Suprapubic skin (tissue), 4 donors: Measurements from ENCODE around the gene LCN12. TPM values are rescaled to one million over a fixed set of nuclear protein-coding genes. Genes with fewer than 3 reads are reported as not detected.

Experiments
- DNase-seq, 2 donors: peaks; one replicate each; pipeline ENCODE4 v3.0.0-alpha.2; 2019; ENCODE audit warnings: low spot score in 2 of 2
- H3K27ac ChIP-seq: fragments of 200-600 bp; sonication (generic); one replicate; pipeline ENCODE4 v1.5.1; 2019
- H3K27me3 ChIP-seq: fragments of 200-600 bp; sonication (generic); one replicate; pipeline ENCODE4 v1.5.1; 2019
- H3K36me3 ChIP-seq: fragments of 200-600 bp; sonication (generic); one replicate; pipeline ENCODE4 v1.5.1; 2019
- H3K4me1 ChIP-seq: fragments of 200-600 bp; sonication (generic); one replicate; pipeline ENCODE4 v1.5.1; 2019
- H3K4me3 ChIP-seq: fragments of 200-600 bp; sonication (generic); one replicate; pipeline ENCODE4 v1.5.1; 2019; ENCODE audit warnings: mild to moderate bottlenecking
- H3K9me3 ChIP-seq: fragments of 200-600 bp; sonication (generic); one replicate; pipeline ENCODE4 v1.5.1; 2019
- CTCF ChIP-seq, 2 donors: fragments of 200-600 bp in 1 of 2; fragments of 450-650 bp in 1 of 2; sonication (generic) in 1 of 2; IDR thresholded peaks; one replicate each; pipeline ENCODE4 v1.5.1; 2016 to 2019; ENCODE audit warnings: antibody characterized with exemption in 2 of 2, mild to moderate bottlenecking in 1 of 2, moderate library complexity in 1 of 2
- EP300 ChIP-seq: sonication (generic); formaldehyde crosslinking; IDR thresholded peaks from one replicate; pipeline ENCODE4 v1.6.1; 2017; ENCODE audit warnings: antibody characterized with exemption
- POLR2A ChIP-seq, 2 donors: fragments of 450-650 bp; IDR thresholded peaks; one replicate each; pipeline ENCODE4 v1.6.1; 2017; ENCODE audit warnings: antibody characterized with exemption in 2 of 2, mild to moderate bottlenecking in 2 of 2, moderate library complexity in 2 of 2
- POLR2AphosphoS5 ChIP-seq, 3 donors: sonication (generic); formaldehyde crosslinking; IDR thresholded peaks; one replicate each; pipeline ENCODE4 v1.6.1; 2017; ENCODE audit warnings: antibody characterized with exemption in 3 of 3
- WGBS: methylation state at CpG from one replicate; pipeline ENCODE4 v1.1.5; 2018; 5-methylcytosine and 5-hydroxymethylcytosine counted together
- total RNA-seq, 4 donors: library from RNA; depleted of rRNA; stranded (reverse); fragments of >200 nt; gene quantifications; one replicate each; pipeline ENCODE4 v1.1.0, GENCODE V29; 2016

The LCN12 gene
- total RNA-seq, 4 donors from 2014 or later = 3.7 TPM; not detected in 3

GRCh38 chr9:136969150-136969549 is 17.1 kb downstream of the LCN12 start:
- 40% methylated on average over 1 of the region's 17 CpGs for WGBS
- Histone ChIP-seq H3K27ac (no peak overlapping the region), H3K4me3 (no peak overlapping the region), H3K36me3 (no peaks in the 10 kb centered on the region), H3K27me3 (no peaks in the 10 kb centered on the region), H3K9me3 (no peaks in the 10 kb centered on the region), H3K4me1 (peaks cover 14% of the 10 kb centered on the region)
- TF ChIP-seq POLR2A (IDR thresholded peaks at IDR 0.05) = no peak
- no peak for TF ChIP-seq CTCF (IDR thresholded peaks at IDR 0.05)
- TF ChIP-seq POLR2AphosphoS5 (IDR thresholded peaks at IDR 0.05) = no peak
- no peak for TF ChIP-seq EP300
- no peak for DNase-seq

GRCh38 chr9:136969774-136970173 is 17.7 kb downstream of the LCN12 start:
- no peak overlapping the region for H3K27ac ChIP-seq
- DNase-seq = no peak
- H3K27me3 ChIP-seq = no peaks in the 10 kb centered on the region
- H3K4me3 ChIP-seq = no peak overlapping the region
- no peaks in the 10 kb centered on the region for H3K9me3 ChIP-seq
- TF ChIP-seq EP300 = no peak
- 90% methylated on average over 2 of the region's 5 CpGs for WGBS
- no peaks in the 10 kb centered on the region for H3K36me3 ChIP-seq
- peaks cover 14% of the 10 kb centered on the region for H3K4me1 ChIP-seq

- Histone ChIP-seq H3K27ac (no peak overlapping the region), H3K4me1 (peaks cover 18% of the 10 kb centered on the region), H3K9me3 (no peaks in the 10 kb centered on the region), H3K4me3 (no peak overlapping the region), H3K27me3 (no peaks in the 10 kb centered on the region), H3K36me3 (no peaks in the 10 kb centered on the region)
- WGBS = no CpG with 5 or more reads among the region's 11 CpGs
- no peak for TF ChIP-seq POLR2A (IDR thresholded peaks at IDR 0.05)
- no peak for TF ChIP-seq POLR2AphosphoS5 (IDR thresholded peaks at IDR 0.05)
- TF ChIP-seq EP300 = no peak
- TF ChIP-seq CTCF (IDR thresholded peaks at IDR 0.05) = no peak
- DNase-seq = no peak
These were observed 18.3 kb downstream of the LCN12 start for GRCh38 chr9:136970361-136970760.

- H3K36me3 ChIP-seq = no peaks in the 10 kb centered on the region
- TF ChIP-seq POLR2A (IDR thresholded peaks at IDR 0.05) (no peak), POLR2AphosphoS5 (IDR thresholded peaks at IDR 0.05) (no peak), CTCF (IDR thresholded peaks at IDR 0.05) (no peak), EP300 (no peak)
- H3K4me1 ChIP-seq = peaks cover 26% of the 10 kb centered on the region
- H3K27me3 ChIP-seq = no peaks in the 10 kb centered on the region
- WGBS = no CpG with 5 or more reads among the region's 14 CpGs
- no peaks in the 10 kb centered on the region for H3K9me3 ChIP-seq
- no peak overlapping the region for H3K4me3 ChIP-seq
- no peak overlapping the region for H3K27ac ChIP-seq
- no peak for DNase-seq
These were observed 19.7 kb downstream of the LCN12 start for GRCh38 chr9:136971746-136972145.

- WGBS = 80% methylated on average over 6 of the region's 11 CpGs
These were observed 20.3 kb downstream of the LCN12 start for GRCh38 chr9:136972335-136972734.

More at GRCh38 chr9:136972335-136972734, 20.3 kb downstream of the LCN12 start:
- no peaks in the 10 kb centered on the region for H3K27me3 ChIP-seq
- peaks cover 30% of the 10 kb centered on the region for H3K4me1 ChIP-seq
- TF ChIP-seq POLR2A (IDR thresholded peaks at IDR 0.05) = no peak
- no peak for TF ChIP-seq CTCF (IDR thresholded peaks at IDR 0.05)
- TF ChIP-seq POLR2AphosphoS5 (IDR thresholded peaks at IDR 0.05) = no peak
- TF ChIP-seq EP300 = no peak
- H3K4me3 ChIP-seq = no peak overlapping the region
- DNase-seq = no peak
- H3K9me3 ChIP-seq = no peaks in the 10 kb centered on the region
- H3K36me3 ChIP-seq = no peaks in the 10 kb centered on the region
- no peak overlapping the region for H3K27ac ChIP-seq
